Mesodermal cell (in vitro differentiated cells): Measurements from ENCODE around the gene RPL13.
A peak's percentile ranks its signal among the peaks of the same experiment; 100 is the strongest.

Experiments
- H3K27ac ChIP-seq: 2 replicates; pipeline ENCODE4 v1.7.0; 2013; ENCODE audit warnings: mild to moderate bottlenecking, low read depth, low read length, moderate library complexity; ENCODE audit not compliant: severe bottlenecking
- H3K36me3 ChIP-seq: 2 replicates; pipeline ENCODE4 v1.7.1; 2013; ENCODE audit warnings: mild to moderate bottlenecking, low read length, moderate library complexity; ENCODE audit not compliant: control insufficient read depth, insufficient read depth
- H3K4me1 ChIP-seq: one replicate; pipeline ENCODE4 v1.7.1; 2013; ENCODE audit warnings: mild to moderate bottlenecking, low read length; ENCODE audit not compliant: insufficient read depth, control insufficient read depth, poor library complexity, severe bottlenecking
- H3K4me3 ChIP-seq: 2 replicates; pipeline ENCODE4 v1.7.0; 2013; ENCODE audit warnings: low read length, control low read depth, mild to moderate bottlenecking; ENCODE audit not compliant: insufficient read depth, poor library complexity, severe bottlenecking; ENCODE audit errors: extremely low read depth
- H3K9me3 ChIP-seq: 2 replicates; pipeline ENCODE4 v1.7.1; 2013; ENCODE audit warnings: mild to moderate bottlenecking, low read length, moderate library complexity; ENCODE audit not compliant: control insufficient read depth
- WGBS, 2 experiments: methylation state at CpG; one replicate each; pipeline ENCODE4 v1.1.5; 2013; ENCODE audit warnings: missing lambda C conversion rate in 2 of 2; ENCODE audit not compliant: insufficient coverage in 2 of 2; 5-methylcytosine and 5-hydroxymethylcytosine counted together

RPL13 gene

GRCh38 chr16:89553733-89554132, 6.7 kb upstream of the RPL13 start:
- Histone ChIP-seq H3K9me3 (no peaks in the 10 kb centered on the region), H3K36me3 (peaks cover 79% of the 10 kb centered on the region)
- 92 to 94% methylated on average over 18 of the region's 18 CpGs for WGBS, 2 experiments

GRCh38 chr16:89554343-89554742, 6.1 kb upstream of the RPL13 start:
- H3K4me3 ChIP-seq, result no peak overlapping the region
- H3K4me1 ChIP-seq, result no peaks in the 10 kb centered on the region
- no peak overlapping the region for H3K27ac ChIP-seq
- no peaks in the 10 kb centered on the region for H3K9me3 ChIP-seq
- peaks cover 73% of the 10 kb centered on the region for H3K36me3 ChIP-seq
- 94 to 99% methylated on average over 12 of the region's 12 CpGs for WGBS, 2 experiments

More at GRCh38 chr16:89553733-89554132, 6.7 kb upstream of the RPL13 start:
- Histone ChIP-seq H3K4me1 (no peaks in the 10 kb centered on the region), H3K4me3 (no peak overlapping the region), H3K27ac (no peak overlapping the region)

- H3K27ac ChIP-seq, result no peak overlapping the region
- no peak overlapping the region for H3K4me3 ChIP-seq
- peaks cover 64% of the 10 kb centered on the region for H3K36me3 ChIP-seq
- no peaks in the 10 kb centered on the region for H3K9me3 ChIP-seq
- WGBS, 2 experiments, result 95% methylated on average over 12 to 16 of the region's 16 CpGs
- peaks cover 2% of the 10 kb centered on the region for H3K4me1 ChIP-seq
Observed at GRCh38 chr16:89555265-89555664, 5.2 kb upstream of the RPL13 start.

- H3K36me3 ChIP-seq, result peaks cover 58% of the 10 kb centered on the region
- H3K4me1 ChIP-seq, result peaks cover 2% of the 10 kb centered on the region
- H3K27ac ChIP-seq, result no peak overlapping the region
- WGBS, 2 experiments, result 94% methylated on average over 12 to 13 of the region's 13 CpGs
- H3K4me3 ChIP-seq, result no peak overlapping the region
- H3K9me3 ChIP-seq, result no peaks in the 10 kb centered on the region
Observed at GRCh38 chr16:89555780-89556179, 4.7 kb upstream of the RPL13 start.

- H3K4me1 ChIP-seq, result peaks cover 6% of the 10 kb centered on the region
- peak overlapping the region; percentile 76 for H3K27ac ChIP-seq
- H3K9me3 ChIP-seq, result no peaks in the 10 kb centered on the region
- WGBS, 2 experiments, result 78 to 81% methylated on average over 32 to 34 of the region's 34 CpGs
- H3K4me3 ChIP-seq, result no peak overlapping the region
- H3K36me3 ChIP-seq, result peaks cover 59% of the 10 kb centered on the region
Observed at GRCh38 chr16:89556750-89557689, 3.5 kb upstream of the RPL13 start.

- Histone ChIP-seq H3K27ac (peak overlapping the region; percentile 76), H3K4me3 (no peak overlapping the region), H3K4me1 (peaks cover 12% of the 10 kb centered on the region), H3K36me3 (peaks cover 59% of the 10 kb centered on the region), H3K9me3 (no peaks in the 10 kb centered on the region)
- WGBS, 2 experiments, result 91 to 98% methylated on average over 14 to 18 of the region's 19 CpGs
Observed at GRCh38 chr16:89557690-89558490, 2.6 kb upstream of the RPL13 start.

GRCh38 chr16:89561142-89561883, 831 bp downstream of the RPL13 start:
- peaks cover 23% of the 10 kb centered on the region for H3K4me1 ChIP-seq

GRCh38 chr16:89561884-89562599, 1.6 kb downstream of the RPL13 start:
- Histone ChIP-seq H3K4me1 (peaks cover 23% of the 10 kb centered on the region), H3K9me3 (no peaks in the 10 kb centered on the region), H3K4me3 (peak overlapping the region; percentile 84), H3K27ac (no peak overlapping the region), H3K36me3 (peaks cover 53% of the 10 kb centered on the region)
- WGBS, 2 experiments, result 69 to 76% methylated on average over 15 to 16 of the region's 23 CpGs

More at GRCh38 chr16:89561142-89561883, 831 bp downstream of the RPL13 start:
- peaks cover 53% of the 10 kb centered on the region for H3K36me3 ChIP-seq
- 2 to 4% methylated on average over 49 to 57 of the region's 58 CpGs for WGBS, 2 experiments
- peak overlapping the region; percentile 97 for H3K27ac ChIP-seq
- no peaks in the 10 kb centered on the region for H3K9me3 ChIP-seq
- H3K4me3 ChIP-seq, result peak overlapping the region; percentile 84

- H3K4me1 ChIP-seq, result peaks cover 23% of the 10 kb centered on the region
- H3K27ac ChIP-seq, result no peak overlapping the region
- H3K36me3 ChIP-seq, result peaks cover 49% of the 10 kb centered on the region
- peak overlapping the region; percentile 84 for H3K4me3 ChIP-seq
- no peaks in the 10 kb centered on the region for H3K9me3 ChIP-seq
- 86 to 89% methylated on average over 5 of the region's 12 CpGs for WGBS, 2 experiments
Observed at GRCh38 chr16:89562939-89563338, 2.5 kb downstream of the RPL13 start.
